ENCODE data around the gene CWF19L1.
A peak's percentile ranks its signal among the peaks of the same experiment; 100 is the strongest.

The CWF19L1 gene

DNA sequence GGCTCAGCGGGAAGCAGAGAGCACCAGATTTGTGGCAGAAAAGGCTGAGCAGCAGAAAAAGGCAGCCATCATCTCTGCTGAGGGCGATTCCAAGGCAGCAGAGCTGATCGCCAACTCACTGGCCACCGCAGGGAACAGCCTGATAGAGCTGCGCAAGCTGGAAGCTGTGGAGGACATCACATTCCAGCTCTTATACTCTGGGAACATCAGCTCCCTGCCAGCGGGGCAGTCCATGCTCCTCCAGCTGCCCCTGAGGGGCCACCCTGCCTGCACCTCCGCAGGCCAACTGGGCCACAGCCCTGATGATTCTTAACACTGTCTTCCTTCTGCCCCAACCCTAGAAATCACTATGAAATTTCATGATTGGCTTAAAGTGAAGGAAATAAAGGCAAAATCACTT is 18.6 kb downstream of the CWF19L1 start:
- no peak for DNase-seq (ENCODE audit: low read depth)

DNA sequence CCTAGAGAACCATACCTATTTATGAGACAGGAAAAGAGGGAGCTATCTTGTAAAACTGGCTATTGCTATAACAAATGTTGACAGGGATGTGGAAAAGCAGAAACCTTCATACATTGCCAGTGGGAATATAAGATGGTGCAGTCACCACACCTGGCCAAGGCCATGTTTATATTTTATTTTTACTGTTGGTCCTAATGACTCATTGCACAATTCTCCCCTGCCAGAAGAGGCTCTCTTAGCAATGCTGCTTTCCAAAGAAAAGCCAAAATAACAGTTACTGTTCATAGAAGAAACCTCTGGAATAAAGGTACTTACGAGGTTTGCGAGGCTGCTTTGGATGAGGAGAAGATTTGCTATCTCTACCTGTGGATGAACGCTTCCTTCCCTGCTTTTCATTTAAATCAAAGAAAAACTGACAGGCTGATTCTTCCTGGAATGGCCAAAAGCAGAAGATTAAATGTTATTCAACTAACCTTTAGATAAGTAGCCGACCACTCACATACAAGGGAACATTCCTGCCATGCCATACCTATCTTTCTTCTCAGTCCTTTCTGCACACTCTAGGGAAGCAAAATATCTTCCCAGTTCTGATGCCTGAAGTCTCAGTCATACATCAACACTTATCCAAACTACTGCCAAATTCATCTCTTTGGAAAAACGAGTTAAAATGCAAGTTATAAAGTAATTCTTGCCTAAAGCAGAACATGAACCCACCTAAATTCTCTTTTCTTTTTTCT is 21.8 kb downstream of the CWF19L1 start:
- no peak for DNase-seq (ENCODE audit: low read depth)

- DNase-seq (ENCODE audit: low read depth) = no peak
Measured at GRCh38 chr10:100239851-100240250, 27.6 kb downstream of the CWF19L1 start.

GRCh38 chr10:100238429-100238828 is 29.0 kb downstream of the CWF19L1 start:
- no peak for DNase-seq (ENCODE audit: low read depth)

- DNase-seq (ENCODE audit: low read depth) = no peak
Measured at GRCh38 chr10:100232101-100232500, 35.3 kb downstream of the CWF19L1 start.

GRCh38 chr10:100229819-100230422 is 37.5 kb downstream of the CWF19L1 start:
- no peak for DNase-seq (ENCODE audit: low read depth)

DNA sequence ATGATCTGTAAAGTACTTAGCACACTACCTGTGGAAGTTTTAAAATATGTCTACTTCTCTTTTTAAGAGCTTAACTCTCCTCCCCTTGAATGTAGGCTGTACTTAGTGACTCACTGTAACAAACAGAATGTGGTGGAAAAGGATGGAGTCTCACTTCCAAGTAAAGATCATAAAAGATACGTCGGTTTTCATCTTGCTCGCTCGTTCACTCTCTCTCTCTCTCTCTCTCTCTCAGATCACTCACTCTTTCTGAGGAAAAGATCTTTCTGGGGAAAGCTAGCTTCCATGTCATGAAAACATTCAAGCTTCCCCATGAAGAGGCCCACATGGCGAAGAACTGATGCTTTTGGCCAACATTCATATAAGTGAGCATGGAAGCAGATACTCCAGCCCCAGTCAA is 43.6 kb downstream of the CWF19L1 start:
- DNase-seq (ENCODE audit: low read depth) = no peak

GRCh38 chr10:100222529-100222928 is 44.9 kb downstream of the CWF19L1 start:
- DNase-seq (ENCODE audit: low read depth) = no peak

GRCh38 chr10:100216006-100216405 is 51.4 kb downstream of the CWF19L1 start:
- DNase-seq (ENCODE audit: low read depth) = no peak

GRCh38 chr10:100209303-100209702 is 58.1 kb downstream of the CWF19L1 start:
- no peak for DNase-seq (ENCODE audit: low read depth)

- no peak for DNase-seq (ENCODE audit: low read depth)
Measured at GRCh38 chr10:100208276-100208675, 59.2 kb downstream of the CWF19L1 start.

- DNase-seq (ENCODE audit: low read depth) = no peak
Measured at GRCh38 chr10:100204370-100204769, 63.1 kb downstream of the CWF19L1 start.

GRCh38 chr10:100201549-100201948 is 65.9 kb downstream of the CWF19L1 start:
- no peak for DNase-seq (ENCODE audit: low read depth)

GRCh38 chr10:100194711-100195110 is 72.7 kb downstream of the CWF19L1 start:
- DNase-seq (ENCODE audit: low read depth) = no peak

DNA sequence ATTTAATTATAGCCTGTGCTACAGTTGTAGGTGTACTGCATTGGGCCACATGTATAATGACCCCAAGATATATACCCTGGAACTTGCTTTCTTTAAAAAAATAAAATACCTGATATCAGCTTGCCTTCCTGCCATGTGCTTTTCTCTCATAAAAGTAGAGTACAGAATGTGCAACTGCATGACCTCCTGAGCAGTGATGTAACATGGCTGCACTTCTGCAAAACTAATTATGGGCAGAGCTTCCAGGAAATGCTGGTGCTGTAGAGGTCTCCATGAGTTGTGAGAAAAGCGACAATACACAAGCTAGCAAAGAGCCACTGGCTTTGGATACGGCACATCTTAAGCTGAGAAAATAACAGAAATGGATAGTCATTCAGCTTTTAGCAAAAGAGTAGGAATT is 75.1 kb downstream of the CWF19L1 start:
- DNase-seq (ENCODE audit: low read depth) = no peak

DNA sequence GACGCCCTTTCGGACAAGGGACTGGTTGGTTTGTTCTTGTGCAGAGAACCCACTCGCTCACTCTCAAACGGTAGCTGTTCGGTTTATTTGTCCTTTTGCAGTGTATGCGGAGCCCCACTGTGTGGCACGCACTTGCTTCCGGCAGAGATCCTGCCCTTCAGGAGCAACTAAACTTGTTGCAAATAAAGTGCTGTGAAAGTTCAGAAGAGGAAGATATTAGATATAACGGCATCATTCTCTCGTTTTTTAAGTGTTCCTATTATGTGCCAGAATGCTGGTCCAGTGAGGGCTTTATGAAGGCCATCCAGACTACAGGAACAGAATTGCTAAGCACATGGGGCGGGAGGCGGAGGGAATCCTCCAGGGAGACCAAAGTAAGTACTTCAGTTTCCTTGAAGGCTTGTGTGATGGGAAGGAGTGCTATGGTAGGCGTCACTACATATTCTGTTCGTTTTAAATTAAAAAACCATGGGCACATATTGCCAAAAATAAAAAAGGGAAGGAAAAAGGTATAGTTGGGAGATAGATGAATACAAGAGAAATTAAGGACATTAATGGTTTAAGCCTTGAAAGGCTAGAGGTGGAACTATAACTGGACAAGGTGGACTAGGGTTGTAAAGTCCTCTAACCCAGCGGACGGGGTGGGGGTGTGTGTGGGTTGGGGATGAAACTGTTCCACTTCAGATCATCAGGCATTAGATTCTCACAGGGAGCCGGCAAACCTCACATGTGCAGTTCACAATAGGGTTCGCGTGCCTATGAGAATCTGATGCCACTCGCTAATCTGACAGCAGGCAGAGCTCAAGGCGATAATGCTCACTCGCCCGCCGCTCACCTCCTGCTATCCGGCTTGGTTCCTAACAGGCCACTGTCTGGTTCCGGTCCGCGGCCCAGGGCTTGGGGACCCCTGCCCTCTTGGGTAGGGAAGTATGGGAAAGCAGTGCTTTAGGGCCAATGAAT is 80.9 kb downstream of the CWF19L1 start:
- no peak for DNase-seq (ENCODE audit: low read depth)

- peak; percentile 88 for DNase-seq (ENCODE audit: low read depth)
Measured at GRCh38 chr10:100185364-100186252, 81.8 kb downstream of the CWF19L1 start, which contains the start of gene ERLIN1. Gene ERLIN1, minus strand, starts transcription at chr10:100186029. Its CDS starts 403 bp downstream, at chr10:100185626.

DNA sequence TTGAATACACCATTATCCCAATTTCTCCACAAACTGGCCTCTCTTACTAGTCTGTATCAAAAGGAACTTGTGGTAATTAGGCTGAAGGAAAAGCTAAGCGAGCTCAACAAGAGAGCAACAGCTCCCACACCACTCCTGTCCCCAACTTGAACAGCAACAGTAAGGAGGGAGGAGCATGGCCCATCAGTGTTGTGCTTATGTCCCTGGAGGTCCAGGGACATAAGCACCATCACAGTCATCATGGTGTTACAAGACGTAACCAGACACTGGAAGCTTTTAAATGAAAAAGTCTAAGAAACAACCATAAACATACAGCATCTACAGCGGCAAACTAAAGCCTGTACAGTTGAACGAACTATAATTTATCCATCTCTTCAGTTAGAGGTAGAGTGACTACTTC is 82.6 kb downstream of the CWF19L1 start:
- no peak for DNase-seq (ENCODE audit: low read depth)

DNA sequence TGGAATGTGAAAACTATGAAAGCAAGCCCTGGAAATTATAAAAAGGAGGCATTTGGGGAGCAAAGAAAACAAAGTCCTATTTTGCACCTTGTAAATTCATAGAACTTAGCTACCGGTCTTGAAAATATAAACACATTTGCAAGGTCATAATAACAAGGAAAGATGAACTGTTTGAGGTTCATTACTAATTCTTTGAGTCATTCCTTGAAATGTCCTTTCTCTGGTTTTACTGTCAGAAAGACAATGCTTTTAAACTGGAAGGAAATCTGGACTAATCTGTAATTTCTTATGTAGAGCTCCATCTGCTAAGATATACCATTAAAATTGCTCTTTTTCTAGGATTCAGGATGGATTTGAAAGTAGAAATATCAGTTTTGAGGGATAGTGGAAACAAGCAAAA is 83.0 kb downstream of the CWF19L1 start:
- DNase-seq (ENCODE audit: low read depth) = no peak

DNA sequence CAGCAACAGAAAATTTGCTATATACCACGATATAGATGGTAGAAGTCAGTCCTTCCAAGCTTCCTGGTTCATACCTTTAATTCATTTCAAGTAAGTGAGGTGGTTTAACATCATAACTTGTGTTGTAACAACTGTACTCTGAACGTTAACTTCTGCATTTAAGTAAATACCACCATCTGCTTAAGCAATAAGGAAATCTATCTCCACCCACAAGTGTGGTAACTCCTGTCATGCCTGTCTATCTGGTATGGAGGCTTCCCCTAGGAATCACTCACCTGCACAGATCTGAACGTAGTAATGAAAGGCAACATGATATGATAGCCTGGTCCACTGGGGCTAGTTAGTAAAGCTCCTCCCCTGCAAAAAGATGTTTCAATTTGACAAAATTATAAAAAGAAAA is 84.0 kb downstream of the CWF19L1 start:
- DNase-seq (ENCODE audit: low read depth) = no peak

DNA sequence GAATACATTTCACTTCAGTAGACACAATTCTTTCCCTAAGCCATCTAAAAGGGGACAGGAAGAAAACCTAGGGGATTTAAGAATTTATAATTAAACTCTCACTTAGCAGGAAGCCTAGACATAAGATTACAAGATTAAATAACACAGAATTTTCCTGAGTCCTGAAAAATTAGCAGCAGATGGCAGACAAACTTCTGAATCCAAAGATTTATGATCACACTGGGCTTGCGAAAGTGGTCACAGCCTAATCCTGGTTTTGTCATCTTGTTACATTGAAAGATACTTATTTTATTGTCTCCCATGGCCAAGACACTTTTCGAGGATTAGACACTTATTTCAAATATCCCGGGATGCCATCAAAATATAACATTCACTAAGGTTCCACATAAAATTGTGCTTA is 84.5 kb downstream of the CWF19L1 start:
- no peak for DNase-seq (ENCODE audit: low read depth)

Data from activated T-cell treated with anti-CD3 and anti-CD28 coated beads for 1 hour (primary cell).